ENCODE measurements around the gene PKD1. TPM values are rescaled to one million over a fixed set of nuclear protein-coding genes. Genes with fewer than 3 reads are reported as not detected.

Gene PKD1
- total RNA-seq, 2 experiments from 2014 or later, result 56.7 to 59.4 TPM

DNA sequence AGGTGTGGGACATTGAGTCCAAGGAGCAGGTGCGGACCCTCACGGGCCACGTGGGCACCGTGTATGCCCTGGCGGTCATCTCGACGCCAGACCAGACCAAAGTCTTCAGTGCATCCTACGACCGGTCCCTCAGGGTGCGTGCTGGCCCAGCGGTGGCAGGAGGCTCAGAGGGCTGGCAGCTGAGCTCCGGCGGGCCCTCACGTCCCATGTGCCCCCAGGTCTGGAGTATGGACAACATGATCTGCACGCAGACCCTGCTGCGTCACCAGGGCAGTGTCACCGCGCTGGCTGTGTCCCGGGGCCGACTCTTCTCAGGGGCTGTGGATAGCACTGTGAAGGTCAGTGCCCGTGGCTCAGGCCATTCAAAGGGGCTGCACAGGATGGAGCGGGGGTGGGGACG lies 40.3 kb upstream of the PKD1 start:
- intact Hi-C loops (cut with micrococcal nuclease), result no loop called here
- Mint-ChIP-seq H3K27me3 (no peaks in the 10 kb centered on the region), H3K36me3 (peaks cover 15% of the 10 kb centered on the region), H3K9me3 (no peaks in the 10 kb centered on the region), H3K4me1 (ENCODE audit: low read depth) (no peaks in the 10 kb centered on the region), H3K4me3 (no peak overlapping the region), H3K27ac (no peak overlapping the region)
- DNase-seq, result no peak
- ChIA-PET POLR2A (no interaction called here), CTCF (no interaction called here)

DNA sequence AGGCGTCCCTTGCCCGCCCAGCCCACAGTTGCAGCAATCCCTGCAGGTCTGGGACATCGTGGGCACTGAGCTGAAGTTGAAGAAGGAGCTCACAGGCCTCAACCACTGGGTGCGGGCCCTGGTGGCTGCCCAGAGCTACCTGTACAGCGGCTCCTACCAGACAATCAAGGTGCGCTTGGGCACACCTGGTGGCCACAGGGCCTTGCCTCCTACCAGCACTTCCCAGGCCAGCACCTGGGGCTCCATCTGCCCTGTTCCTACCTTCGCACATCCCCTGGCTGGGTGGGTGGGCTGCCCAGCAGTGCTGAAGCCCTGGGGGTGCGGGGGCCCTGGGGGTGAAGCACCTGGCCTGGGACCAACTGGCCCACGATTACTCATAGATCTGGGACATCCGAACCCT lies 39.8 kb upstream of the PKD1 start:
- Mint-ChIP-seq H3K4me3 (no peak overlapping the region), H3K27me3 (no peaks in the 10 kb centered on the region), H3K27ac (no peak overlapping the region), H3K36me3 (peaks cover 15% of the 10 kb centered on the region), H3K4me1 (ENCODE audit: low read depth) (no peaks in the 10 kb centered on the region), H3K9me3 (no peaks in the 10 kb centered on the region)
- CTCF ChIA-PET, result no interaction called here
- POLR2A ChIA-PET, result no interaction called here
- intact Hi-C loops (cut with micrococcal nuclease), result no loop called here
- DNase-seq, result no peak

DNA sequence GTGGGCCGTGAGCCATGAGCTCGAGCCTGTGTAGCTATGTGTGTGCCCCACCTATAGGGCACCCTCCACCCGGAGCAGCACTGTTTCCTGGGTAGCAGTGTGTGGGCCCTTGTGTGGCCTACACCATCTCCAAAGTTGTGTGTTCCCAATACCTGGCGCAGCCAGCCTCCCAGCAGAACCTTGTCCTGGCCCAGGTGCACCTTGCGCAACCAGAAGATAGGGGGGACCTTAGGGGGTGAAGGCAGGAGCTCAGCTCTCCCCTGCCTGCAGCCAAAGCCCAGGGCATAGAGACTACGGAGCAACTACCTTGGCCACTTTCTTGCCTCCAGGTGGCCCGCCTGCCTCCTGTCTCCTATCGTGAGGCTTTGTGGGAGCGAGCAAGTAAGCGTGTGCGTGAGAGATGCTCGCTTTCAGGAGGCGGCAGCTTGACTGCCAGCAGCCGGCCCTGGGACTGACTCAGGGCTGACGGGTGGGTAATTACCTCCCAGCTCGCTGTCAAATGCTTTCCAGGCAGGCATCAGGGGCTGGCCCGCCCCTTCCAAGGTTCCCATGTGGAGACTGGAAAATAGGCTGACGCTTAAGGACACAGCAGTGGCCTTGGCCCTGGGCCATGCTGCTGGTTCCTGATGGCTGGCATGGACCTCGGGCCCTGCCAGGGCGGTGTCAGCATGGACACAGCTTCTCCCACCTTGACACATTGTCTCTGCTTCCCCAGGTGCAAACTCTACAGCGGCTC lies 38.9 kb upstream of the PKD1 start:
- no peak for DNase-seq
- H3K9me3 Mint-ChIP-seq, result no peaks in the 10 kb centered on the region
- ChIA-PET POLR2A (interaction anchor here (1.1 kb wide), 1 partner anchor 20 kb away, joined by 3 read pairs; the partner anchor contains the start of gene TRAF7), CTCF (no interaction called here)
- no peak overlapping the region for H3K4me3 Mint-ChIP-seq
- no peak overlapping the region for H3K27ac Mint-ChIP-seq
- intact Hi-C loops (cut with micrococcal nuclease), result no loop called here
- H3K36me3 Mint-ChIP-seq, result peaks cover 15% of the 10 kb centered on the region
- H3K27me3 Mint-ChIP-seq, result no peaks in the 10 kb centered on the region
- no peaks in the 10 kb centered on the region for H3K4me1 Mint-ChIP-seq (ENCODE audit: low read depth)

DNA sequence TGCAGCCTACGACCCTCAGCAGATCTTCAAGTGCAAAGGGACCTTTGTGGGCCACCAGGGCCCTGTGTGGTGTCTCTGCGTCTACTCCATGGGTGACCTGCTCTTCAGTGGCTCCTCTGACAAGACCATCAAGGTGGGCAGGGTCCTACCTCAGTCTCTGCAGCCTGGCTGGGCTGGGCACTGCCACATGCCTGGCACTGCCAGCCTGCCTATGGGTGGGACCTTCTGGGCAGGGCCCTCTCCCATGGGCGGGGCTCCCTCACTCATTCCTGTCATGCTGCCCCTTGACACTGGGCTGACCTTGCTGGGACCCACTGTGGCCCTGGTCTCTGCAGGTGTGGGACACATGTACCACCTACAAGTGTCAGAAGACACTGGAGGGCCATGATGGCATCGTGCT lies 38.2 kb upstream of the PKD1 start:
- no peaks in the 10 kb centered on the region for H3K9me3 Mint-ChIP-seq
- no peaks in the 10 kb centered on the region for H3K4me1 Mint-ChIP-seq (ENCODE audit: low read depth)
- intact Hi-C loops (cut with micrococcal nuclease), result no loop called here
- no peak overlapping the region for H3K4me3 Mint-ChIP-seq
- ChIA-PET CTCF (no interaction called here), POLR2A (interaction anchor here (1.1 kb wide), 1 partner anchor 19 kb away, joined by 3 read pairs; the partner anchor contains the start of gene TRAF7)
- peaks cover 15% of the 10 kb centered on the region for H3K36me3 Mint-ChIP-seq
- no peak for DNase-seq
- H3K27ac Mint-ChIP-seq, result no peak overlapping the region
- H3K27me3 Mint-ChIP-seq, result no peaks in the 10 kb centered on the region

DNA sequence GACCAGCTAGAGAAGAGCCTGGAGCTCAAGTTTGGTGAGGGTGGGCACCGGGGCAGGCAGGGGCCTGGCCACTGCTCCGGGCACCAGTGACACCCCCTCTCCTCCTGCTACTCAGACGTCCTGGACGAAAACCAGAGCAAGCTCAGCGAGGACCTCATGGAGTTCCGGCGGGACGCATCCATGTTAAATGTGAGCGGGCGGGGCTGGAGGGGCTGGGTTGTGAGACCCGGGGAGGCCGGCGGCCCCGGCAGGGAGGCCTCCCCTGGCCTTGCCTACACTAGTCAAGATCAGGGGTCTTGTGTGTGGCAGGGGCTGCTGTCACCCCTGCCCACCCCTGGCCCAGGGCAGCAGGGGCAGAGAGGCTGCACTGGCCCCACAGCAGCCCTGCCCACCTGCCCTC lies 37.7 kb upstream of the PKD1 start:
- intact Hi-C loops (cut with micrococcal nuclease), result no loop called here
- H3K4me3 Mint-ChIP-seq, result no peak overlapping the region
- DNase-seq, result no peak
- peaks cover 15% of the 10 kb centered on the region for H3K36me3 Mint-ChIP-seq
- H3K27me3 Mint-ChIP-seq, result no peaks in the 10 kb centered on the region
- no peaks in the 10 kb centered on the region for H3K4me1 Mint-ChIP-seq (ENCODE audit: low read depth)
- ChIA-PET CTCF (no interaction called here), POLR2A (no interaction called here)
- H3K27ac Mint-ChIP-seq, result no peak overlapping the region
- no peaks in the 10 kb centered on the region for H3K9me3 Mint-ChIP-seq

DNA sequence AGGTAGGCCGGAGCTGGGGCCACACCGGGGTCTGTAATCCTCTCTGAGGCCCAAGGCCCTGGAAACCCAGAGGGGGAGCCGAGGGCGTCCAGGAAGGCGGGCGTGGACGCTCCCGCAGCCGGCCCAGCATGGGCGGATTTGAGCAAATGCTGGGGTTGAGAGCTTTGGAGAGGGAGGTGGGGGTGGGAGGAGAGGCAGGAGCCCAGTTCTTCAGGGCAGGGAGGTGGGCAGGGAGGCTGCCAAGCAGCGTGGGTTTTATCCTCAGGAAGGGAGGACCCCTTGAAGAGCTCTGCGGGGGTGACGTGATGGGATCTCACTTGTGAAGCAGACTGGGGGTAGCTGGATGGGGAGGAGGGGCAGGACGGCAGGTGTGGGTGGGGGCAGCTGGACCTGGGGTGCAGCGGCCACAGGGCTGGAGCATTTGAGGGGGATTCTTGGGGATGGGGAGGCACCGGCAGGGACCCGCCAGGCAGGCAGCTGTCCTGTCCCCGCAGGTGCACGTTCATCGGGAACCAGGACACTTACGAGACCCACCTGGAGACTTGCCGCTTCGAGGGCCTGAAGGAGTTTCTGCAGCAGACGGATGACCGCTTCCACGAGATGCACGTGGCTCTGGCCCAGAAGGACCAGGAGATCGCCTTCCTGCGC lies 37.1 kb upstream of the PKD1 start:
- H3K27me3 Mint-ChIP-seq, result no peaks in the 10 kb centered on the region
- CTCF ChIA-PET, result no interaction called here
- no peak for DNase-seq
- intact Hi-C loops (cut with micrococcal nuclease), result no loop called here
- H3K36me3 Mint-ChIP-seq, result peaks cover 15% of the 10 kb centered on the region
- POLR2A ChIA-PET, result no interaction called here
- no peaks in the 10 kb centered on the region for H3K4me1 Mint-ChIP-seq (ENCODE audit: low read depth)
- H3K27ac Mint-ChIP-seq, result no peak overlapping the region
- H3K9me3 Mint-ChIP-seq, result no peaks in the 10 kb centered on the region
- H3K4me3 Mint-ChIP-seq, result no peak overlapping the region

DNA sequence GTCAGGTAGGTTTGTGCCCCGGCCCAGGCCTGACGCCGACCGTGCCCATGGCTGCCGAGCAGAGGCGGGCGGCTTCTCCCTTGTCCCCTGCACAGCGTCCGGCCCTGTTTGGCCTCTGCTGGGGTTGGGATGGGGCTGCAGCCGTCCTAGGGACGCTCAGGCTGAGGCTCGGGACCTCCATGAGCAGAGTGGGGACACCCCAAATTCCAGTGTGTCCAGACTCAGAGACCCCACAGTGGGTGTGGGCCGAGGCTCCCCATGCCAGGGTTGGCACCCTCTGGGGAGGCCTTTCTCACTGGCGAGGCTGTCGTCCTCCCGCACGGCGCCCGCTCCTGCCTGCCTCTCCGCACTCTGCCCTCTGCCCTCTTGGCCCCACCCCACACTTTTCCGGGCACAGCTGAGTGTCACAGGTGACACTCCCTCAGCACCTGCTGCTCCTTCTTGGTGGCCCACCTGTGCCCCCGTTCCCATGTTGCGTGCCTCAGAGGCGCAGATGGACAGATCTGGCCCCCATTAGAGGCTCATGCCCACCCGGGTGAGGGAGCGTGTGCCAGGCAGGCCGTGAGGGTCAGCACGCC lies 36.0 kb upstream of the PKD1 start:
- Mint-ChIP-seq H3K27ac (no peak overlapping the region), H3K4me1 (ENCODE audit: low read depth) (no peaks in the 10 kb centered on the region), H3K4me3 (no peak overlapping the region), H3K27me3 (no peaks in the 10 kb centered on the region), H3K36me3 (peaks cover 12% of the 10 kb centered on the region), H3K9me3 (no peaks in the 10 kb centered on the region)
- no peak for DNase-seq
- CTCF ChIA-PET, result no interaction called here
- intact Hi-C loops (cut with micrococcal nuclease), result no loop called here
- POLR2A ChIA-PET, result no interaction called here

DNA sequence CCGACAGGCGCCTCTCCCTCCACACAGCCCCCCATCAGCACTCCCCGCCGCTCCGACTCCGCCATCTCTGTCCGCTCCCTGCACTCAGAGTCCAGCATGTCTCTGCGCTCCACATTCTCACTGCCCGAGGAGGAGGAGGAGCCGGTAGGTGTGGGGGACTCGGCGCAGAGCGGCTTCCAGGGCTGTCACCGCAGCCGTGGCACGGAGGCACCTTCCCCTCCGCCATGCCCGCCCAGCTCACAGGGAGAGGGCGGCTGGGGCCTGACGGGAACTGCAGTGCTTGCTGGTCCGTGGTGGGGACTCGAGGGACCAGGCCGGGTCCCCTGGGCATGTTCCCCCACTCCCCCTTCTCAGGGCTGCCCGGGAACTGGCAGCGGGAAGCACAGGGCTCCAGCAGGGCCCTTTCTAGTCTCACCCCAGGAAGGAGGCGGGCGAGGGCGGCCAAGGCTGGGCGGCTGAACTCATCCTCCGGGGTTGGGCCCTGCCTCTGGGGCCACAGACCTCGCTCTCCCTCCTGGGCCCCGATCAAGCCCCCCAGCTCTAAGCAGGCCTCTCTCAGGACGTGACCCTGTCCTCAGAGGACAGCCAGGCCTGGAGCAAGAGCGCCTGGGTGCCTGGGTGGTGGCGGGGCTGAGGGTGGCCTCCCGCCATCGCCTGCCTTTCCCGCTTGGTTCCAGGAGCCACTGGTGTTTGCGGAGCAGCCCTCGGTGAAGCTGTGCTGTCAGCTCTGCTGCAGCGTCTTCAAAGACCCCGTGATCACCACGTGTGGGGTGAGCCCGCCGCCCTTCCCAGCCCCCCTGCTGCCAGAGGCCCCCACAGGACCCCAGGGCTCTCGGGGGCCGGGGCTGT lies 35.1 kb upstream of the PKD1 start:
- no peak overlapping the region for H3K4me3 Mint-ChIP-seq
- H3K4me1 Mint-ChIP-seq (ENCODE audit: low read depth), result no peaks in the 10 kb centered on the region
- H3K9me3 Mint-ChIP-seq, result no peaks in the 10 kb centered on the region
- H3K36me3 Mint-ChIP-seq, result peaks cover 10% of the 10 kb centered on the region
- no peak for DNase-seq
- H3K27ac Mint-ChIP-seq, result no peak overlapping the region
- ChIA-PET POLR2A (no interaction called here), CTCF (no interaction called here)
- intact Hi-C loops (cut with micrococcal nuclease), result no loop called here
- no peaks in the 10 kb centered on the region for H3K27me3 Mint-ChIP-seq

DNA sequence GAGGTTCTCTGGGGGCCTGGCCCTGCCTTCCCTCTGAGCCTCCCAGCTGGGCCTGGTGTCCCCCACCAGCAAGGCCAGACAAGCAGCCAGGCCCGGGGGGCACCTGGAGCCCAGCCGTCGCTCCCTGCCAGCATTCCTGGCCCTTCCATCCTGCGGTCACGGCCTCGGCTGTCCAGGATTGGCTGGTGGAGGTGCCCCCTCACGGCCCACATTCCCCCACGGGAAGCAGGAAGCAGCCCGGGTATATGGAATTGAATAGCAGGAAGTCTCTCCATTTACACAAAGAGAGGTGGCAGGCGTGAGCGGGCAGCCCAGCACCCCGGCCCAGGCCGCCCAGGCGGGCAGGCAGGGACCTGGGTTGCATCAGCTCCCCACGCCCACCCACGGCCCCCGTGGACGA lies 34.4 kb upstream of the PKD1 start:
- intact Hi-C loops (cut with micrococcal nuclease), result no loop called here
- Mint-ChIP-seq H3K9me3 (no peaks in the 10 kb centered on the region), H3K4me1 (ENCODE audit: low read depth) (no peaks in the 10 kb centered on the region), H3K36me3 (peaks cover 11% of the 10 kb centered on the region), H3K4me3 (no peak overlapping the region), H3K27ac (no peak overlapping the region), H3K27me3 (no peaks in the 10 kb centered on the region)
- ChIA-PET CTCF (no interaction called here), POLR2A (no interaction called here)
- DNase-seq, result no peak

DNA sequence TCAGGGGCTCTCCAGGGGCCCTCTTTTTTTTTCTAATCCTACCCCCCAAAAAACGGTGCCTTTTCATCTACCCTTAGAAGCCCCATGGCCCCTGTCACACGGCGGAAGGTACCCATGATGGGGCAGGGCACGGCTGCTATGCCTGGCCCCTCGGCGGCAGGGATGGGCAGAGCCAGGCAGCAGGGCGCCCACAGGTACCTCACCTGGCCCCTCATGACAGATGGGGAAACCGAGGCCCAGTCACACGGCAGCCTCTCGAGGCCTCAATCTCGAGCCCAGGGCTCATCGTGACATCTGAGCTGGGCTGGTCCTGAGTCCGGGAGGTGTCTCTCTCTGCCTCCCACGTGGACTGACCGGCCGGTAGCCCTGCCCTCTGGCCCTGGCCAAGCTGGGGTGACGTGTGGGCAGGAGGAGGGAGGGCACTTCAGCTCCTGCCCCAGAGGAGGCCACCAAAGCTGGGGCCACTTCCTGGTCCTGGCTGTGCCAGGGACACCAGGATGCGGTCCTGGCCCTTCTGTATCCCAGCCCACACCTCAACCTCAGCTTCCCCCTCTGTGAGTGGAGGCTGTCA lies 31.5 kb upstream of the PKD1 start:
- ChIA-PET POLR2A (interaction anchor here (1.5 kb wide), 1 partner anchor 14 kb away, joined by 3 read pairs; no protein-coding TSS in a partner anchor), CTCF (interaction anchor here (0.7 kb wide), 1 partner anchor 38 kb away, joined by 3 read pairs; the partner anchor contains the start of gene MLST8)
- Mint-ChIP-seq H3K4me3 (no peak overlapping the region), H3K9me3 (no peaks in the 10 kb centered on the region), H3K27me3 (no peaks in the 10 kb centered on the region), H3K27ac (no peak overlapping the region), H3K36me3 (peaks cover 4% of the 10 kb centered on the region), H3K4me1 (ENCODE audit: low read depth) (no peaks in the 10 kb centered on the region)
- intact Hi-C loops (cut with micrococcal nuclease), result no loop called here
- no peak for DNase-seq

DNA sequence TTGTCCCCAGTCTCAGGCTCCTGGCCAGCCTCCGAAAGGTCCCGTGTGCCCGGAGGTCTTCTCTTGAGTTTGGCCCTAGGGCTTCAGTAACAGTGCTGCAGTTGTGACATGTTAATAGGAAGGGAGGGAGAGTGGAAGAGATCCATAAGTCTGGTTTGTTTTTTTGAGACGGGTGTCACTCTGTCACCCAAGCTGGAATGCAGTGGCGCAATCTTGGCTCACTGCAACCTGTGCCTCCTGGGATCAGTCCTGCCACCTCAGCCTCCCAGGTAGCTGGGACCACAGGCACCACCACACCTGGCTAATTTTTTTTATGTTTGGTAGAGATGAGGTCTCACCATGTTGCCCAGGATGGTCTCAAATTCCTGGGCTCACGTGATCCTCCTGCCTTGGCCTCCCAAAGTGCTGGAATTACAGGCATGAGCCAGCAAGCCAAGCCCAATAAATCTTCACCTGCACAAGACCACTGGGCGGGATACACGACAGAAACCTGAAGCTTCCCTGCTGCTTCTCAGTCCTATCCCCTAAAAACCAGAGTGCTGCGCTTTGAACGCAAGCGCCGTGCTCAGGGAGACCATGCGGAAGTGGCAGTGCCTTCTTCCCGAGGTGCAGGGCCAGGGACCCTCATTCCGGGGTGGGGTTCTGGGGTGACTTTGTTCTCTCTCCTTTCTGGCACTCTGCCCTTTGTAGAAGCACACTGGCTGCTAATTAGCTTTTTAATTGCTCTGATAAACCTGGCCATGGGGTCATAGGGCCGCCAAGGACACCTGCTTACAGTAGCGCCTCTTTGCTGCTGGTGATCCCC lies 30.8 kb upstream of the PKD1 start:
- H3K4me1 Mint-ChIP-seq (ENCODE audit: low read depth), result no peaks in the 10 kb centered on the region
- intact Hi-C loops (cut with micrococcal nuclease), result no loop called here
- ChIA-PET CTCF (interaction anchor here (0.7 kb wide), 1 partner anchor 39 kb away, joined by 3 read pairs; the partner anchor contains the start of gene MLST8), POLR2A (interaction anchor here (1.1 to 1.5 kb wide), 2 partner anchors 14 to 40 kb away, joined by 3 to 4 read pairs; no protein-coding TSS in a partner anchor)
- H3K36me3 Mint-ChIP-seq, result peaks cover 4% of the 10 kb centered on the region
- H3K9me3 Mint-ChIP-seq, result no peaks in the 10 kb centered on the region
- no peaks in the 10 kb centered on the region for H3K27me3 Mint-ChIP-seq
- H3K4me3 Mint-ChIP-seq, result no peak overlapping the region
- no peak overlapping the region for H3K27ac Mint-ChIP-seq
- no peak for DNase-seq

Measured in activated CD4-positive, alpha-beta memory T cell treated with anti-CD3 and anti-CD28 coated beads for 36 hours (primary cell).